Activated CD8-positive, alpha-beta memory T cell treated with anti-CD3 and anti-CD28 coated beads, Interleukin-2, amount 10 ng/mL, durations not matched to agents 7 days and 5 days (primary cell): ENCODE results near the gene ARHGEF11. TPM values are rescaled to one million over a fixed set of nuclear protein-coding genes. Genes with fewer than 3 reads are reported as not detected.

Experiments used
- ATAC-seq: fragments of 150-1000 bp; cut with Tn5 transposase; one replicate; pipeline ENCODE4 v1.10.0; 2021; ENCODE audit warnings: moderate library complexity
- CTCF ChIA-PET: fragments of 350-600 bp; sonication (Branson Sonifier 250); formaldehyde crosslinking; loops from one replicate; lab custom pipeline; 2021; ENCODE audit warnings: antibody characterized with exemption; lab: Charles Lee
- DNase-seq: peaks from one replicate; pipeline ENCODE4 v3.0.0-alpha.2; 2020
- H3K27ac Mint-ChIP-seq: one replicate; pipeline ENCODE4 v1.8.0; 2021; ENCODE audit warnings: mild to moderate bottlenecking, mixed read lengths
- H3K27me3 Mint-ChIP-seq: one replicate; pipeline ENCODE4 v1.8.0; 2021; ENCODE audit warnings: mixed read lengths
- H3K36me3 Mint-ChIP-seq: one replicate; pipeline ENCODE4 v1.8.0; 2021; ENCODE audit warnings: mild to moderate bottlenecking, mixed read lengths
- H3K4me1 Mint-ChIP-seq: one replicate; pipeline ENCODE4 v1.8.0; 2021; ENCODE audit warnings: mixed read lengths
- H3K4me3 Mint-ChIP-seq: one replicate; pipeline ENCODE4 v1.8.0; 2021; ENCODE audit warnings: mild to moderate bottlenecking, moderate library complexity, mixed read lengths
- H3K9me3 Mint-ChIP-seq: one replicate; pipeline ENCODE4 v1.8.0; 2022; ENCODE audit warnings: low read depth, mixed read lengths
- total RNA-seq, 2 experiments: library from RNA; stranded (reverse); gene quantifications; one replicate each; pipeline ENCODE4 v1.2.3, GENCODE V29; 2021

Gene ARHGEF11
- 1 to 10 TPM in 1 of 2 experiments, under 1 TPM in 1; 0.66 to 6.1 TPM for total RNA-seq

- H3K9me3 Mint-ChIP-seq, result no peaks in the 10 kb centered on the region
- peak within 1 kb of the TSS; percentile 77 for H3K4me3 Mint-ChIP-seq
- ATAC-seq, result peak; percentile 64
- CTCF ChIA-PET, result no interaction called here
- no peak within 1 kb of the TSS for H3K27ac Mint-ChIP-seq
- H3K36me3 Mint-ChIP-seq, result peaks cover 3% of the 10 kb centered on the region
- H3K4me1 Mint-ChIP-seq, result peaks cover 10% of the 10 kb centered on the region
- H3K27me3 Mint-ChIP-seq, result peaks cover 84% of the 10 kb centered on the region
- peak; percentile 44 for DNase-seq
Measured at GRCh38 chr1:157045250-157046218, at the start of gene ARHGEF11. ARHGEF11 (minus strand) TSS chr1:157045742; CDS start chr1:157044330, 1,412 bp downstream.

GRCh38 chr1:157095091-157095490 lies 49.5 kb upstream of the ARHGEF11 start:
- Mint-ChIP-seq H3K27ac (no peak overlapping the region), H3K4me3 (no peak overlapping the region)
- CTCF ChIA-PET, result interaction anchor here (3.3 kb wide), 1 partner anchor 61 kb away, joined by 19 read pairs; no protein-coding TSS in a partner anchor

GRCh38 chr1:157092831-157093230 lies 47.3 kb upstream of the ARHGEF11 start:
- ATAC-seq (no peak), DNase-seq (no peak)
- no peak overlapping the region for H3K27ac Mint-ChIP-seq
- no peaks in the 10 kb centered on the region for H3K9me3 Mint-ChIP-seq
- H3K4me1 Mint-ChIP-seq, result no peaks in the 10 kb centered on the region
- CTCF ChIA-PET, result interaction anchor here (2.3 kb wide), 1 partner anchor 63 kb away, joined by 16 read pairs; no protein-coding TSS in a partner anchor
- H3K36me3 Mint-ChIP-seq, result no peaks in the 10 kb centered on the region
- H3K27me3 Mint-ChIP-seq, result peaks cover 2% of the 10 kb centered on the region
- no peak overlapping the region for H3K4me3 Mint-ChIP-seq

More at GRCh38 chr1:157095091-157095490, 49.5 kb upstream of the ARHGEF11 start:
- Mint-ChIP-seq H3K9me3 (no peaks in the 10 kb centered on the region), H3K27me3 (peaks cover under 1% of the 10 kb centered on the region), H3K4me1 (peaks cover 5% of the 10 kb centered on the region), H3K36me3 (no peaks in the 10 kb centered on the region)
- DNase-seq (no peak), ATAC-seq (no peak)

- CTCF ChIA-PET, result interaction anchor here (1.1 to 12.2 kb wide), 5 partner anchors 11 to 62 kb away, joined by 3 to 575 read pairs (median 8); partner anchors contain the start of gene ETV3
- H3K4me1 Mint-ChIP-seq, result no peaks in the 10 kb centered on the region
- H3K4me3 Mint-ChIP-seq, result no peak overlapping the region
- H3K27ac Mint-ChIP-seq, result no peak overlapping the region
- DNase-seq (no peak), ATAC-seq (no peak)
- H3K27me3 Mint-ChIP-seq, result peaks cover 2% of the 10 kb centered on the region
- H3K36me3 Mint-ChIP-seq, result no peaks in the 10 kb centered on the region
- no peaks in the 10 kb centered on the region for H3K9me3 Mint-ChIP-seq
Measured at GRCh38 chr1:157091668-157092273, 46.2 kb upstream of the ARHGEF11 start.

GRCh38 chr1:157091186-157091585 lies 45.6 kb upstream of the ARHGEF11 start:
- H3K27ac Mint-ChIP-seq, result no peak overlapping the region
- H3K9me3 Mint-ChIP-seq, result no peaks in the 10 kb centered on the region
- H3K27me3 Mint-ChIP-seq, result peaks cover 2% of the 10 kb centered on the region
- no peak overlapping the region for H3K4me3 Mint-ChIP-seq
- H3K4me1 Mint-ChIP-seq, result no peaks in the 10 kb centered on the region
- DNase-seq, result no peak
- CTCF ChIA-PET, result interaction anchor here (1.1 to 12.2 kb wide), 16 partner anchors 11 to 80 kb away, joined by 3 to 575 read pairs (median 11); partner anchors contain the start of gene ETV3
- no peaks in the 10 kb centered on the region for H3K36me3 Mint-ChIP-seq
- ATAC-seq, result no peak

- Mint-ChIP-seq H3K9me3 (no peaks in the 10 kb centered on the region), H3K27me3 (peaks cover 2% of the 10 kb centered on the region), H3K4me1 (no peaks in the 10 kb centered on the region), H3K4me3 (no peak overlapping the region), H3K27ac (no peak overlapping the region), H3K36me3 (no peaks in the 10 kb centered on the region)
- CTCF ChIA-PET, result interaction anchor here (1.0 to 12.2 kb wide), 24 partner anchors 10 to 101 kb away, joined by 3 to 575 read pairs (median 6); partner anchors contain the start of gene ETV3
- no peak for DNase-seq
- ATAC-seq, result no peak
Measured at GRCh38 chr1:157090771-157091170, 45.2 kb upstream of the ARHGEF11 start.

GRCh38 chr1:157090196-157090647 lies 44.7 kb upstream of the ARHGEF11 start:
- H3K4me3 Mint-ChIP-seq, result no peak overlapping the region
- H3K27me3 Mint-ChIP-seq, result peaks cover 2% of the 10 kb centered on the region
- H3K9me3 Mint-ChIP-seq, result no peaks in the 10 kb centered on the region
- CTCF ChIA-PET, result interaction anchor here (0.6 to 12.2 kb wide), 36 partner anchors 9 to 179 kb away, joined by 3 to 575 read pairs (median 5); partner anchors contain the start of genes ETV3 and ETV3L
- no peak overlapping the region for H3K27ac Mint-ChIP-seq
- no peaks in the 10 kb centered on the region for H3K36me3 Mint-ChIP-seq
- ATAC-seq (peak; percentile 87), DNase-seq (peak; percentile 89)
- H3K4me1 Mint-ChIP-seq, result no peaks in the 10 kb centered on the region

- H3K27ac Mint-ChIP-seq, result no peak overlapping the region
- H3K36me3 Mint-ChIP-seq, result no peaks in the 10 kb centered on the region
- no peaks in the 10 kb centered on the region for H3K9me3 Mint-ChIP-seq
- no peak overlapping the region for H3K4me3 Mint-ChIP-seq
- no peaks in the 10 kb centered on the region for H3K4me1 Mint-ChIP-seq
- CTCF ChIA-PET, result interaction anchor here (0.6 to 12.2 kb wide), 35 partner anchors 9 to 179 kb away, joined by 3 to 575 read pairs (median 5); partner anchors contain the start of genes ETV3 and ETV3L
- ATAC-seq, result no peak
- peaks cover 2% of the 10 kb centered on the region for H3K27me3 Mint-ChIP-seq
- no peak for DNase-seq
Measured at GRCh38 chr1:157089789-157090188, 44.2 kb upstream of the ARHGEF11 start.

GRCh38 chr1:157088607-157089006 lies 43.1 kb upstream of the ARHGEF11 start:
- DNase-seq (no peak), ATAC-seq (no peak)
- Mint-ChIP-seq H3K4me1 (no peaks in the 10 kb centered on the region), H3K27ac (no peak overlapping the region), H3K27me3 (peaks cover 2% of the 10 kb centered on the region), H3K36me3 (no peaks in the 10 kb centered on the region), H3K4me3 (no peak overlapping the region), H3K9me3 (no peaks in the 10 kb centered on the region)
- CTCF ChIA-PET, result interaction anchor here (1.1 to 12.2 kb wide), 6 partner anchors 17 to 65 kb away, joined by 3 to 575 read pairs (median 6); partner anchors contain the start of gene ETV3

GRCh38 chr1:157087030-157087429 lies 41.5 kb upstream of the ARHGEF11 start:
- Mint-ChIP-seq H3K27me3 (peaks cover 7% of the 10 kb centered on the region), H3K9me3 (no peaks in the 10 kb centered on the region), H3K27ac (no peak overlapping the region), H3K4me3 (no peak overlapping the region), H3K36me3 (no peaks in the 10 kb centered on the region), H3K4me1 (no peaks in the 10 kb centered on the region)
- CTCF ChIA-PET, result interaction anchor here (1.0 to 12.2 kb wide), 7 partner anchors 9 to 227 kb away, joined by 3 to 575 read pairs (median 4); partner anchors contain the start of genes ETV3 and NTRK1
- DNase-seq (no peak), ATAC-seq (no peak)

- no peak overlapping the region for H3K4me3 Mint-ChIP-seq
- H3K4me1 Mint-ChIP-seq, result no peaks in the 10 kb centered on the region
- H3K36me3 Mint-ChIP-seq, result no peaks in the 10 kb centered on the region
- no peaks in the 10 kb centered on the region for H3K9me3 Mint-ChIP-seq
- CTCF ChIA-PET, result interaction anchor here (2.6 to 12.2 kb wide), 2 partner anchors 24 to 67 kb away, joined by 7 to 575 read pairs; no protein-coding TSS in a partner anchor
- no peak overlapping the region for H3K27ac Mint-ChIP-seq
- ATAC-seq (no peak), DNase-seq (no peak)
- H3K27me3 Mint-ChIP-seq, result peaks cover 7% of the 10 kb centered on the region
Measured at GRCh38 chr1:157086299-157086698, 40.8 kb upstream of the ARHGEF11 start.

GRCh38 chr1:157085421-157085820 lies 39.9 kb upstream of the ARHGEF11 start:
- H3K9me3 Mint-ChIP-seq, result no peaks in the 10 kb centered on the region
- no peak overlapping the region for H3K27ac Mint-ChIP-seq
- peaks cover 7% of the 10 kb centered on the region for H3K27me3 Mint-ChIP-seq
- CTCF ChIA-PET, result interaction anchor here (12.2 kb wide), 1 partner anchor 68 kb away, joined by 575 read pairs; no protein-coding TSS in a partner anchor
- H3K36me3 Mint-ChIP-seq, result no peaks in the 10 kb centered on the region
- ATAC-seq, result no peak
- no peak overlapping the region for H3K4me3 Mint-ChIP-seq
- no peak for DNase-seq
- no peaks in the 10 kb centered on the region for H3K4me1 Mint-ChIP-seq
